HepG2 (cell line): ENCODE results near the gene FNIP2. TPM values are rescaled to one million over a fixed set of nuclear protein-coding genes. Genes with fewer than 3 reads are reported as not detected.
A peak's percentile ranks its signal among the peaks of the same experiment; 100 is the strongest.

ENCODE experiments used
- ARID5B ChIP-seq: IDR thresholded peaks from 2 replicates; pipeline ENCODE4 v1.4.0; 2020; ENCODE audit warnings: mild to moderate bottlenecking, missing genetic modification reagents
- CHCHD3 ChIP-seq: sonication (generic); formaldehyde crosslinking; IDR thresholded peaks from 2 replicates; pipeline ENCODE4 v1.8.0; 2022; ENCODE audit warnings: mild to moderate bottlenecking, missing genetic modification reagents, moderate library complexity
- HIC2 ChIP-seq: sonication (generic); formaldehyde crosslinking; IDR thresholded peaks from 2 replicates; pipeline ENCODE4 v1.9.0; 2022; ENCODE audit warnings: low read depth, missing genetic modification reagents
- MED1 ChIP-seq: sonication (generic); formaldehyde crosslinking; IDR thresholded peaks from 2 replicates; pipeline ENCODE4 v1.4.0; 2020; ENCODE audit warnings: missing genetic modification reagents
- MXD1 ChIP-seq: sonication (generic); formaldehyde crosslinking; IDR thresholded peaks from 2 replicates; pipeline ENCODE4 v1.4.0; 2020; ENCODE audit warnings: mild to moderate bottlenecking, missing genetic modification reagents
- SMYD3 ChIP-seq: sonication (generic); formaldehyde crosslinking; IDR thresholded peaks from 2 replicates; pipeline ENCODE4 v1.8.1; 2023; ENCODE audit warnings: mild to moderate bottlenecking, missing genetic modification reagents
- SOX13 ChIP-seq, 3 experiments: fragments of 450-650 bp in 1 of 3; sonication (generic) in 1 of 3; formaldehyde crosslinking in 1 of 3; IDR thresholded peaks in 2 of 3; conservative IDR thresholded peaks in 1 of 3; 2 replicates each; pipeline versions ENCODE4 v1.5.0 to v1.6.1; 2016 to 2020; ENCODE audit warnings: antibody characterized with exemption in 1 of 3, mild to moderate bottlenecking in 1 of 3, missing compliant biosample characterization in 1 of 3, missing genetic modification reagents in 1 of 3, moderate library complexity in 1 of 3
- SP5 ChIP-seq: IDR thresholded peaks from 2 replicates; pipeline ENCODE4 v1.6.1; 2016; ENCODE audit warnings: low read depth, borderline replicate concordance
- ZBTB44 ChIP-seq: sonication (generic); formaldehyde crosslinking; IDR thresholded peaks from 2 replicates; pipeline ENCODE4 v1.4.0; 2020; ENCODE audit warnings: missing genetic modification reagents
- ZNF101 ChIP-seq: sonication (generic); formaldehyde crosslinking; IDR thresholded peaks from 2 replicates; pipeline ENCODE4 v1.4.0; 2020; ENCODE audit warnings: mild to moderate bottlenecking, low read depth, missing genetic modification reagents, borderline replicate concordance
- ZNF44 ChIP-seq: sonication (generic); formaldehyde crosslinking; IDR thresholded peaks from 2 replicates; pipeline ENCODE4 v1.5.1; 2020; ENCODE audit warnings: mild to moderate bottlenecking, missing genetic modification reagents
- ZNF615 ChIP-seq: sonication (generic); formaldehyde crosslinking; IDR thresholded peaks from 2 replicates; pipeline ENCODE4 v1.5.0; 2020; ENCODE audit warnings: mild to moderate bottlenecking, missing genetic modification reagents, borderline replicate concordance
- ZNF687 ChIP-seq: sonication (generic); formaldehyde crosslinking; IDR thresholded peaks from 2 replicates; pipeline ENCODE4 v1.5.1; 2020; ENCODE audit warnings: mild to moderate bottlenecking, missing genetic modification reagents, moderate library complexity
- ZNF709 ChIP-seq: sonication (generic); formaldehyde crosslinking; IDR thresholded peaks from 2 replicates; pipeline ENCODE4 v1.5.0; 2020; ENCODE audit warnings: mild to moderate bottlenecking, missing genetic modification reagents
- polyA plus RNA-seq, 8 experiments: library from polyadenylated mRNA; depleted of rRNA in 3 of 8; stranded (reverse) in 7 of 8; unstranded in 1 of 8; fragments of >200 nt; fragmentation: Illumina TruSeq in 4 of 8; extraction: Trizol in 4 of 8; gene quantifications; 2 replicates each; pipeline versions ENCODE4 v1.2.1 to v1.2.3, GENCODE V29; 2011 to 2016; ENCODE audit warnings: low read depth in 4 of 8, missing spikeins in 1 of 8, mixed read lengths in 1 of 8; ENCODE audit not compliant: insufficient read depth in 1 of 8
- total RNA-seq, 5 experiments: library from RNA; depleted of rRNA; stranded (reverse); fragments of >200 nt; fragmentation: Illumina TruSeq; extraction: Trizol; gene quantifications; 2 replicates each; pipeline ENCODE4 v1.2.3, GENCODE V29; 2016; ENCODE audit warnings: low read depth in 1 of 5

Gene FNIP2
- total and polyA plus RNA-seq, 2 of the 13 experiments (the other 11 are each of a cell fraction or from before 2014, with no cell fraction given): 15.5 to 21.0 TPM

- TF ChIP-seq ZNF687 (peak; percentile 44), ZBTB44 (CRISPR knock-in tag) (no peak), ARID5B (CRISPR knock-in tag) (peak; percentile 71), CHCHD3 (CRISPR knock-in tag) (no peak), SMYD3 (CRISPR knock-in tag) (no peak), HIC2 (CRISPR knock-in tag) (peak; percentile 91), SP5 (CRISPR knock-in tag) (0 out of 2 replicates have a peak, but pooled peaks have one; percentile 12), ZNF44 (CRISPR knock-in tag) (no peak), MED1 (peak; percentile 31; the same call in 1 of the 2 replicates), ZNF709 (no peak), ZNF101 (no peak), ZNF615 (no peak), SOX13 (IDR thresholded peaks at IDR 0.05) (no peak), SOX13 (CRISPR knock-in tag; conservative IDR thresholded peaks at IDR 0.05 in 1 of 2, IDR thresholded peaks at IDR 0.05 in 1 of 2) (peak in 1 of 2 experiments; percentile 50; a peak in 1 of 4 replicates), MXD1 (CRISPR knock-in tag) (no peak)
Observed at GRCh38 chr4:158777423-158778155, 8.8 kb downstream of the FNIP2 start (continued).
